A549 (cell line): ENCODE measurements around the gene OLFM3.

Experiments used
- CBX2 ChIP-seq: fragments of 200-600 bp; sonication (generic); IDR thresholded peaks from 2 replicates; pipeline ENCODE4 v1.6.1; 2016; ENCODE audit warnings: low read depth, mild to moderate bottlenecking, borderline replicate concordance
- CEBPB ChIP-seq, 2 experiments: fragments of >200 bp in 1 of 2; sonication (Bioruptor Twin) in 1 of 2; formaldehyde crosslinking in 1 of 2; IDR thresholded peaks; 2 replicates each; pipeline ENCODE4 v1.6.1; 2012 to 2016
- CTCF ChIP-seq: fragments of >200 bp; sonication (Bioruptor Twin); formaldehyde crosslinking; IDR thresholded peaks from 3 replicates; pipeline ENCODE4 v1.5.1; 2016
- EP300 ChIP-seq, 2 experiments: fragments of >200 bp; sonication (Bioruptor Twin); formaldehyde crosslinking; IDR thresholded peaks; 2 replicates in 1 of 2; 3 replicates in 1 of 2; pipeline ENCODE4 v1.6.1; 2016 to 2017
- JUN ChIP-seq, 2 experiments: fragments of >200 bp; sonication (Bioruptor Twin); formaldehyde crosslinking; IDR thresholded peaks; 2 replicates in 1 of 2; 3 replicates in 1 of 2; pipeline ENCODE4 v1.6.1; 2016 to 2017
- MAX ChIP-seq: IDR thresholded peaks from 2 replicates; pipeline ENCODE4 v1.6.1; 2012
- MAZ ChIP-seq: fragments of 150-350 bp; IDR thresholded peaks from 2 replicates; pipeline ENCODE4 v1.6.1; 2014; ENCODE audit warnings: antibody characterized with exemption, low read depth, low read length, borderline replicate concordance
- POLR2A ChIP-seq: IDR thresholded peaks from 2 replicates; pipeline ENCODE4 v1.6.1; 2012; ENCODE audit warnings: mild to moderate bottlenecking, low read length
- RAD21 ChIP-seq, 2 experiments: fragments of >200 bp in 1 of 2; sonication (Bioruptor Twin) in 1 of 2; formaldehyde crosslinking in 1 of 2; IDR thresholded peaks in 1 of 2; conservative IDR thresholded peaks in 1 of 2; 2 replicates in 1 of 2; 3 replicates in 1 of 2; pipeline ENCODE4 v1.6.1; 2012 to 2018; ENCODE audit warnings: inconsistent platforms in 1 of 2
- REST ChIP-seq: fragments of 200-600 bp; sonication (generic); IDR thresholded peaks from 2 replicates; pipeline ENCODE4 v1.6.1; 2016; ENCODE audit warnings: antibody characterized with exemption, mild to moderate bottlenecking, moderate library complexity
- RFX5 ChIP-seq: fragments of 450-650 bp; IDR thresholded peaks from 2 replicates; pipeline ENCODE4 v1.7.1; 2014; ENCODE audit warnings: antibody characterized with exemption, mild to moderate bottlenecking, moderate library complexity
- RNF2 ChIP-seq: fragments of 200-600 bp; sonication (generic); IDR thresholded peaks from 2 replicates; pipeline ENCODE4 v1.6.1; 2016; ENCODE audit warnings: low read depth, mild to moderate bottlenecking, antibody characterized with exemption, moderate library complexity, borderline replicate concordance

- no peak for TF ChIP-seq CTCF
- TF ChIP-seq RFX5, result no peak
- no peak for TF ChIP-seq CBX2
- TF ChIP-seq MAX, result no peak
- no peak for TF ChIP-seq CEBPB (IDR thresholded peaks at IDR 0.05)
- TF ChIP-seq JUN (IDR thresholded peaks at IDR 0.05), result no peak
- TF ChIP-seq RNF2, result no peak
- TF ChIP-seq MAZ, result no peak
- no peak for TF ChIP-seq REST
- no peak for TF ChIP-seq POLR2A
- no peak for TF ChIP-seq EP300 (IDR thresholded peaks at IDR 0.05)
- no peak for TF ChIP-seq RAD21 (conservative IDR thresholded peaks at IDR 0.05 in 1 of 2, IDR thresholded peaks at IDR 0.05 in 1 of 2)
Measured at GRCh38 chr1:101964708-101965107, 32.0 kb downstream of the OLFM3 start.
